ENCODE measurements around the gene SORCS2. TPM values are rescaled to one million over a fixed set of nuclear protein-coding genes. Genes with fewer than 3 reads are reported as not detected.

Gene SORCS2
- polyA plus RNA-seq, 1 donor (not counting 4 experiments of a cell fraction or from before 2014, with no cell fraction given) = 0.09 TPM

DNA sequence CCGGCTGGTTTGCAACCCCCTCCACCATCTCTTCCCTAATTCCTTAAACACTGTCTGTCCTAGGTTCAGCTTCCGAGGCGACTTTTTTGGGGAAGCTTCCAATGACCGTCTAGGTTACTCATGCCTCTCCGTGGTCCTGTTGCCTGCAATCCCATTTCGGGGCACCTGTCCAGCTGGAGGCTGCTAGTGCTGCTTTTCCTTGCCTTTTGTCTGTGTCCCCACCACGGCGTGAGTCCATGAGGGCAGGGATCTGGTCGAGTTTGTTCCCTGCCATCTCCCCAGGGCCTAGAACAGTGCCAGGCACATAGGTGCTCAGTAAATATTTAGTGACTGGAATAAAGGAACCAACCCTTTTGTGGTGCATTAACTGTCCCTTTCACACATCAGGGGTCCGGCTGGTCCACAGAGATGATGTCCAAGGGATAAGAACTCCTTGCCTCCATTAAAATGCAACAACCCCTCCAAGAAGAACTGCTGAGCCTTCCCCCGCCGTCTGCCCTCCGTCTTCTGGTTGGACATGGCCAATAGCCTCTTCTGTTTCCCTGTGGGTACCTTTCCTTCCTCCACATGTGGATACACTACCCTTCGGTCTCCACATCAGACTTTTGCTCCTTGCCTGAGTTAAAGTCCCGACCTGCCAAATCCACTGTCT, 5.7 kb upstream of the SORCS2 start:
- no peak overlapping the region for H3K9ac ChIP-seq (ENCODE audit: control insufficient read depth, extremely low read depth, insufficient read depth, low read length)
- H4K20me1 ChIP-seq (ENCODE audit: control insufficient read depth, extremely low read depth, insufficient read depth, low read length) = no peaks in the 10 kb centered on the region
- no peak overlapping the region for H3K4me3 ChIP-seq (ENCODE audit: control insufficient read depth in 2 of 3, extremely low read depth in 1 of 3, insufficient read depth in 2 of 3, low read depth in 1 of 3, low read length in 3 of 3)
- H3K36me3 ChIP-seq (ENCODE audit: control insufficient read depth in 2 of 2, extremely low read depth in 1 of 2, insufficient read depth in 2 of 2, low read length in 2 of 2) = no peaks in the 10 kb centered on the region
- H3K79me2 ChIP-seq (ENCODE audit: control insufficient read depth, insufficient read depth, low read length) = no peaks in the 10 kb centered on the region
- no peaks in the 10 kb centered on the region for H3K9me3 ChIP-seq (ENCODE audit: control insufficient read depth, low read depth, low read length)
- H3K27me3 ChIP-seq (ENCODE audit: control insufficient read depth, extremely low read depth, insufficient read depth, low read length) = peaks cover 30% of the 10 kb centered on the region
- no peak overlapping the region for H2AFZ ChIP-seq (ENCODE audit: control insufficient read depth, low read length)
- no peaks in the 10 kb centered on the region for H3K9me1 ChIP-seq (ENCODE audit: control insufficient read depth, extremely low read depth, insufficient read depth, low read length)
- no peak overlapping the region for H3K4me2 ChIP-seq (ENCODE audit: control insufficient read depth, extremely low read depth, insufficient read depth, low read depth, low read length)
- TF ChIP-seq EZH2 (IDR thresholded peaks at IDR 0.05; ENCODE audit: low read length) = no peak
- TF ChIP-seq, protein P1, sequence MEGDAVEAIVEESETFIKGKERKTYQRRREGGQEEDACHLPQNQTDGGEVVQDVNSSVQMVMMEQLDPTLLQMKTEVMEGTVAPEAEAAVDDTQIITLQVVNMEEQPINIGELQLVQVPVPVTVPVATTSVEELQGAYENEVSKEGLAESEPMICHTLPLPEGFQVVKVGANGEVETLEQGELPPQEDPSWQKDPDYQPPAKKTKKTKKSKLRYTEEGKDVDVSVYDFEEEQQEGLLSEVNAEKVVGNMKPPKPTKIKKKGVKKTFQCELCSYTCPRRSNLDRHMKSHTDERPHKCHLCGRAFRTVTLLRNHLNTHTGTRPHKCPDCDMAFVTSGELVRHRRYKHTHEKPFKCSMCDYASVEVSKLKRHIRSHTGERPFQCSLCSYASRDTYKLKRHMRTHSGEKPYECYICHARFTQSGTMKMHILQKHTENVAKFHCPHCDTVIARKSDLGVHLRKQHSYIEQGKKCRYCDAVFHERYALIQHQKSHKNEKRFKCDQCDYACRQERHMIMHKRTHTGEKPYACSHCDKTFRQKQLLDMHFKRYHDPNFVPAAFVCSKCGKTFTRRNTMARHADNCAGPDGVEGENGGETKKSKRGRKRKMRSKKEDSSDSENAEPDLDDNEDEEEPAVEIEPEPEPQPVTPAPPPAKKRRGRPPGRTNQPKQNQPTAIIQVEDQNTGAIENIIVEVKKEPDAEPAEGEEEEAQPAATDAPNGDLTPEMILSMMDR (optimal IDR thresholded peaks at IDR 0.05 in 1 of 3, IDR thresholded peaks at IDR 0.05 in 1 of 3, conservative IDR thresholded peaks at IDR 0.05 in 1 of 3; ENCODE audit: extremely low read depth in 1 of 3, insufficient read depth in 2 of 3, low read length in 3 of 3) = no peak
- FAIRE-seq (no peak), DNase-seq (ENCODE audit: low read depth, low spot score) (no peak)
- no peak overlapping the region for H3K27ac ChIP-seq (ENCODE audit: control insufficient read depth, insufficient read depth, low read length)
- dilution Hi-C loops (cut with MboI; ENCODE audit: extremely low pct_ligation_motif_present, low sequenced_read_pairs) = no loop called here
- H3K4me1 ChIP-seq (ENCODE audit: control insufficient read depth, extremely low read depth, insufficient read depth, low read length) = no peaks in the 10 kb centered on the region

DNA sequence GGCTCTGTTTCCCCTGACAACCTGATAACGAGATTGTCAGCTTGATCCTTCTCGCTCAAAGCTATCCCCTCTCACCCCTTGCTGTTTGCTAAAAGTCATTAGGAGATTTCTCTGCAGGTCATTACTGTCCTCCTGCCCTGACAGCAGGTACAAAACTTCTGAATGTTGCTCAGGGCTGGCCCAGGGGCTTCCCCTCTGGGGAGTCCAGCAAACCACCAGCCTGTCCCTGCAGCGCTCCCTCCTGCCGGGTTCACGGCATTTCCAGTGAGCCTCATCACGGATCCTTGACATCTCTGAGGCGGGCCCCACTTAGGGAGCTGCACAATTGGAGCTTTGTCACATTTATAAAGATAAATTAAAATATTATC, 5.2 kb upstream of the SORCS2 start:
- peaks cover 31% of the 10 kb centered on the region for H3K27me3 ChIP-seq (ENCODE audit: control insufficient read depth, extremely low read depth, insufficient read depth, low read length)
- DNase-seq (ENCODE audit: low read depth, low spot score) (no peak), FAIRE-seq (no peak)
- no peaks in the 10 kb centered on the region for H3K36me3 ChIP-seq (ENCODE audit: control insufficient read depth in 2 of 2, extremely low read depth in 1 of 2, insufficient read depth in 2 of 2, low read length in 2 of 2)
- no peaks in the 10 kb centered on the region for H3K9me3 ChIP-seq (ENCODE audit: control insufficient read depth, low read depth, low read length)
- no peak overlapping the region for H3K4me2 ChIP-seq (ENCODE audit: control insufficient read depth, extremely low read depth, insufficient read depth, low read depth, low read length)
- no peaks in the 10 kb centered on the region for H4K20me1 ChIP-seq (ENCODE audit: control insufficient read depth, extremely low read depth, insufficient read depth, low read length)
- no peaks in the 10 kb centered on the region for H3K4me1 ChIP-seq (ENCODE audit: control insufficient read depth, extremely low read depth, insufficient read depth, low read length)
- H2AFZ ChIP-seq (ENCODE audit: control insufficient read depth, low read length) = no peak overlapping the region
- dilution Hi-C loops (cut with MboI; ENCODE audit: extremely low pct_ligation_motif_present, low sequenced_read_pairs) = no loop called here
- no peaks in the 10 kb centered on the region for H3K9me1 ChIP-seq (ENCODE audit: control insufficient read depth, extremely low read depth, insufficient read depth, low read length)
- H3K27ac ChIP-seq (ENCODE audit: control insufficient read depth, insufficient read depth, low read length) = no peak overlapping the region
- TF ChIP-seq EZH2 (IDR thresholded peaks at IDR 0.05; ENCODE audit: low read length) = no peak
- TF ChIP-seq, protein P1 (optimal IDR thresholded peaks at IDR 0.05 in 1 of 3, IDR thresholded peaks at IDR 0.05 in 1 of 3, conservative IDR thresholded peaks at IDR 0.05 in 1 of 3; ENCODE audit: extremely low read depth in 1 of 3, insufficient read depth in 2 of 3, low read length in 3 of 3) = no peak
- H3K4me3 ChIP-seq (ENCODE audit: control insufficient read depth in 2 of 3, extremely low read depth in 1 of 3, insufficient read depth in 2 of 3, low read depth in 1 of 3, low read length in 3 of 3) = no peak overlapping the region
- H3K9ac ChIP-seq (ENCODE audit: control insufficient read depth, extremely low read depth, insufficient read depth, low read length) = no peak overlapping the region
- H3K79me2 ChIP-seq (ENCODE audit: control insufficient read depth, insufficient read depth, low read length) = no peaks in the 10 kb centered on the region

Data from keratinocyte (primary cell).